HK-2 (cell line): Measurements from ENCODE around the gene RTP5.

Source experiments
- DNase-seq: peaks from one replicate; pipeline ENCODE4 v3.0.0-alpha.2; 2018; ENCODE audit not compliant: unreplicated experiment

RTP5 gene

GRCh38 chr2:241857572-241858121 lies 11.9 kb upstream of the RTP5 start:
- DNase-seq: no peak

GRCh38 chr2:241858206-241859016 lies 11.1 kb upstream of the RTP5 start, which contains the start of gene PDCD1:
Gene PDCD1, minus strand, starts transcription at chr2:241858894. Its CDS starts 56 bp downstream, at chr2:241858838.
- peak; percentile 55 for DNase-seq

DNA sequence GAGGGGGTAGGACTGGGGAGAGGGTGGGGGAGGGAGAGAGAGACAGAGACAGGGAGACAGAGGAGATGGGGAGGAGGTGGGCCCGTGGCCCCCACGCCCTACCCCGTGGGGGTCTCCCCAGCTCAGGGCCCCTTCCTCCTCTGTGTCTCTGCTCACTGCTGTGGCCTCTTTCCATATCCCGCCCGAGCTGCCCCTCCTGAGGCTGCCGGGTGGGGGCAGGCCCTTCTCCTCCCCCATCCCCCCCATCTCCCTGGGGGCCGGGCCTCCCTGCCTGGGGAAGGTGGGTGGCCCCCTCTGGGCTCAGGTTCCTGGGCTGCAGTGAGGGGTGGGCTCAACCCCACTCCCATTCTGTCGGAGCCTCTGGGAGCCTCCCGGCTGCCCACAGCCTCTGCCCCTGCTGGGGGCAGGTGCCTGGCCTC lies 10.5 kb upstream of the RTP5 start:
- DNase-seq: no peak

DNA sequence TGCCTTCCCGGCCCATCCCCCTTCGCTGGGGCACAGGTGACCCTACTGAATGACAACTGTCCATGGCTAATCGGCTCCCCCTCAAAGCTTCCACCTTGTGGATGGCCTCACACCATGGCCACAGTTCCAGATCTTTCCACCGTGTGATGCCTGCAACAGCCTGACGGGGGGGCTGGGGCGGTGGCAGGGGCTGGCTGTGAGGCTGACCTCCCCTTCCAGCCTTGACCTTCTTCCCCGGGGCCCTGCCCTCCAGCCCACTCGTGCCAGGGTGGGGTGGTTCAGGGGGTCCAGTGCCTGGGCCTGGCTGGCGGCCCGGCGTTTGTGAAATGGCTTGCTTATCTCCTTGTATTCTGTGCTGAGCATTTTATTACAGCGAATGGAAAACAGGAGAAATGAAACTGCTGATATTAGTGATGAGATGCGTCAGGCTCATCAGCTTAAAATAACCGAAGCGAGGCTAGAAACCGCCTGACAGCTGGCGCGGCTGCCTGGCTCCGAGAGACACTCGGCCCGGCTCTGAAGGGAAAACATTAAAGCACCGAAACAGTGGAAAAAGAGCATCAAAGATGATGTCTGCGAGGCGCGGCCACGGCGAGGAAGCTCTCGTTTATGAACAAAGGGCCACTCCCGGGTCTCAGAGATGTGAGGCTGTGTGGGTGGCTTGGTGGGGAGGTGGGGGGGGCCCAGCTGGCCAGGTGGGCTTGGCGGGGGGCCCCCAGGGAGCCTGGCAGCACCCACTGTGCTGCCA lies 9.9 kb upstream of the RTP5 start:
- DNase-seq: no peak

DNA sequence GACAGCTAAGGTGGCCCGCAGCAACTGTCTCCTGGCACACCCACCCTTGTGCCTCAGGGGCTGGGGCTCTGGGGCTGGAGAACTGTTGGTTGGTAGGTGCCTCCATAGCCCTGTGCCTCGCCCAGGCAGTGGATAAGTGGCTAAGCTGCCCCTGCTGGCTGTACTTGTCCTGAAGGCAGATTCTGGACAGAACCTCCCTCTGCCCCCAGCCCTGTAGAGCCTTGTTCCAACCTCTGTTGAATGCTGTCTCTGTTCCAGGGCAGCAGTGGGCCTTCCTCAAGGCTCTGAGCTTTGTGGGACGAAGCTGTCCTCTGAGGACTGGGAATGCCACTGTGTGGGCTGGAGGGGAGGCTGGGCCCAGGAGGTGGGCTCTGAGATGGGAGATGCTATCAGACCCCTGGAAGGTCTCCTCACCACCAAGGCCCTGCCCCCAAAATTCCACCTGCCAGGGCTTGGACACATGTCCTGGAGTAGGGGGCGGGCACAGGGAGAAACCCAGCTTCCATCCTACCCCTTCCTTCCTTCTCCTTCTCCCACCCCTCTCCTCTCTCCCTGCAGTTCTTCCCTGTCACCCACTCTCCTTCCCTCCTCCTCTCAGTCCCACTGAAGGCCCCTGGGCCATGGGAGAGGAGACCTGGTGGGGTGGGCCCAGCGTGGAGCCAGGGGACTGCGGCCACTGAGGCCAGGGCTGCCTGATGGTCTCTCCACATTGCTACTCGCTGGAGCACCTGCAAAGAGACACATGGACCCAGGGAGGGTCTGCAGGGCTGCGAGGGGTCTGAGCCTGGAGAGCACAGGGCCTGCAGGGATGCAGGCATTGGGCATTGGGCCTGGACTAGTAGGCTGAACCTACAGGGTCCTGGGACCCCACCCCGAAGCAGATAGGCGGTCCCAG lies 9.1 kb upstream of the RTP5 start:
- DNase-seq: no peak

GRCh38 chr2:241861264-241861663 lies 8.3 kb upstream of the RTP5 start:
- no peak for DNase-seq

GRCh38 chr2:241862093-241862492 lies 7.4 kb upstream of the RTP5 start:
- DNase-seq: no peak

DNA sequence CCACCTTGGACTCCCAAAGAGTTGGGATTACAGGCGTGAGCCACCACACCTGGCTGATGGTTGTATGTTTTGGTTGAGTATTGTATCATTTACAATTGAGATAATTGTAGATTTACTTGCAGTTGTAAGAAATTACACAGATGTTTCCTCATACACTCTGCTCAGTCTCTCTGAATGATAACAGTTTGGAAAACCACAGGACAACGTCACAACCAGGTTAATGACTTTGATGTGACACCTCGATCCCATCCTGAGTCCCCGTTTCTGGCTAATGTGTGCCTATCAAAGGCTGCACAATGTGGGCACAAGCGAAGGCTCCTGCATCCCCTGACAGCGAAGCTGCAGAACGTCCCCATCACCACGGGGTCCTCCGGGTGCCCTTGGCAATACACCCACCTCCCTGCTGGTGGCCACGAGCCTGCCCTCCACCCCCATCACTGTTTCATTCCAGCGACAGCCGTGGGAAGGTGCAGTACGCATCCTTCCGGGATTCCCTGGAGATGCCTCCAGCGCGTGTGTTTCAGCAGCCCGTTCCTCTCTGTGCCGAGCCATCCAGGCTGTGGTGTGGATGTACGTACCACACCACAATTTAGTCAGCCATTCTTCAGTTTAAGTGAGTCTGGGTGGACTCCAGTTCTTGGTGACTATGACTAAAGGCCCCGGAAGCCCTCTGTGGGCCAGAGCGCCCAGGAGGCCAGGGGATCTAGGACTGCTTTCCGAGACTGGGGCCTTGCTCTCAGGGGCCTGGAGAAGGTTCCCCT lies 6.6 kb upstream of the RTP5 start:
- DNase-seq: no peak

DNA sequence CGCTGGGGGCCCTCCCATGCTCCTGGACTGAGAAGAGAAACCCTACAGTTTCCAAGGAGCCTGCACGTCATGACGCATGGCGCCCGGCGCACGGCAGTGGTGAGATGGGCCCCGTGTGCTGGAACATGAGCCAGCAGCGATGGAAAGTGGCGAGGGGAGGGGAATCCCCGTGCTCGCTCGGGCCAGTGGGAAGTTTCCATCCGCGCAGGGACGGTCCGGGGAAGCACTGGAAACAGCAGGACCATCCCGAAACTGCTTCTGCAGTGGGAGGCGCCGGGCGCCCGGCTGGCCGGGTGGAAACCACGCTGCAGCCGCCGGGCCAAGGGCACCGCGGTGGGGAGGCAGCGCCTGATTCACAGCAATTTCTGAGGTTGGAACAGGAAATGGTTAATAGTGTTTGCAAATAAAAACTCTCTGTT lies 6.0 kb upstream of the RTP5 start:
- DNase-seq: peak; percentile 34

GRCh38 chr2:241864168-241864849 lies 5.2 kb upstream of the RTP5 start:
- DNase-seq: no peak

DNA sequence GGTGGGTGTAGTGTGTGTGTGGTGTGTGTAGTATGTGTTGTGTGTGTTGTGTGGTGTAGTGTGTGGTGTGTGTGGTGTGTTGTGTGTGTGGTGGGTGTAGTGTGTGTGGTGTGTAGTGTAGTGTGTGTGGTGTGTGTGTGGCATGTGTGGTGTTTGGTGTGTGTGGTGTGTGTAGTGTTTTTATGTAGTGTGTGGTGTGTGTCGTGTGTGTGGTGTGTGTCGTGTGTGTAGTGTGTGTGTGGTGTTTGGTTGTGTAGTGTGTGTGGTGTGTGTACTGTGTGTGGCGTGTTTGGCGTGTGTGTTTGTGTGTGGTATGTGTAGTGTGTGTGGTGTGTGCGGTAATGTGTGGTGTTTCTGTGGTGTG lies 4.7 kb upstream of the RTP5 start:
- DNase-seq: no peak

- no peak for DNase-seq
Observed at GRCh38 chr2:241865416-241865956, 4.0 kb upstream of the RTP5 start.

- no peak for DNase-seq
Observed at GRCh38 chr2:241865957-241866789, 3.4 kb upstream of the RTP5 start.

- no peak for DNase-seq
Observed at GRCh38 chr2:241866790-241867645, 2.5 kb upstream of the RTP5 start.

DNA sequence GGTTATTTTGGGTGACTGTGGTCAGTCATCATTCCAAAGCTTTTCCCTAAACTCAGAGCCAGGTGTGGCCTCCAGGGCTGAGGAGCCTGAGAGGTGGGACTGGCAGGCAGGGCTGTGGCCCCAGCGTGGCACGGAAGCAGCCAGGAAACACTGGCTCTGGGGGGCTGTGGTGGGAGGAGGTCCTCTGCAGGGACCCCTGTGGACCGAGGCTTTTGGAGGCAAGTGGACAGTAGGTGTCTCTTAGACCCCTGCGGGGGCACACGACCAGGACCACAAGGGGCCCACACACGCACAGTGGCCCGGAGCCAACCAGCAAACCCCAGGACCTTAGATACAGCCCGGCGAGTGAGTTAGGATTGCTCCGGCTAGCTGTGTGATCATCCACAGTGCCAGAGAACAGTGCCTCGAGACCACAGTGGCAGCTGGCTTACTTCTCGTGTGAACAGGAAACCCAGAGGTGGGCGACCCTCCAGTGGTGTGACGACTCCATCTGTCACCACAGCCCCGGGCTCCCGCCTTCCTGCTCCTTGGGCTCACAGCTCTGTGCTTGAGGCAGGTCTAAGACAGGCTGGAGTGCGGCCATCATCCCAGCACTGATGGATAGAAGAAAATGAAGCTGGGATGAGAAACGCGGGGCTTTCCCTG lies 1.6 kb upstream of the RTP5 start:
- no peak for DNase-seq

DNA sequence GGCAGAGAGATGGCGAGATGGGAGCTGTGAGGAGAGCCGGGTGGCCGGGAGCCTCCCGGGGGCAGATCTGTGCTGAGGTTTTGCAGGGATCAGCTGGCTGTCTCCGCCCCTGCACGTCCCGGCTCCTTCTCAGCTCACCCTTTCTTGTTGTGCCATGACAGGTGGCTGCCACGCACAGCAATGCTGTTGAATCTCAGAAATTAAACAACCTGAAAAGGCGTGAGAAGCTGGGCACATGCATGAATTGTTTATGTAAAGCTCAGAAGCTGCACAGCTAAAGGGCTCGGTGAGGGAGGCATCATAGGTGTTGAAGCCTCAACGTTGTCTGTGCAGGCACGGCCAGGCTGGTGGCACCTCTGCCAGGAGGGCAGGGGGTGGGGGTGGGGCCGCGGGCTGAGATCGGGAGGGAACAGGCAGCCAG lies 858 bp upstream of the RTP5 start:
- DNase-seq: no peak

GRCh38 chr2:241870081-241870541 lies 582 bp downstream of the RTP5 start:
- no peak for DNase-seq
